GM12872 (cell line): Measurements from ENCODE around the gene ATF1.

ENCODE experiments used
- CTCF ChIP-seq: IDR thresholded peaks from 3 replicates; pipeline ENCODE4 v1.5.1; 2011; ENCODE audit warnings: low read depth, mild to moderate bottlenecking, low read length, moderate library complexity; ENCODE audit not compliant: insufficient read depth

ATF1 gene

GRCh38 chr12:50751948-50752721 lies 11.8 kb upstream of the ATF1 start:
- no peak for TF ChIP-seq CTCF

GRCh38 chr12:50753232-50753769 lies 10.6 kb upstream of the ATF1 start:
- TF ChIP-seq CTCF, result no peak

- no peak for TF ChIP-seq CTCF
Measured at GRCh38 chr12:50764286-50765094, 589 bp downstream of the ATF1 start.

GRCh38 chr12:50765095-50765911 lies 1.4 kb downstream of the ATF1 start:
- TF ChIP-seq CTCF, result peak; percentile 70

GRCh38 chr12:50768391-50768790 lies 4.5 kb downstream of the ATF1 start:
- no peak for TF ChIP-seq CTCF

GRCh38 chr12:50771409-50771808 lies 7.5 kb downstream of the ATF1 start:
- TF ChIP-seq CTCF, result no peak

GRCh38 chr12:50772470-50772869 lies 8.6 kb downstream of the ATF1 start:
- no peak for TF ChIP-seq CTCF
